ENCODE results near the gene PLP1.
"Not testable (repeated sequence)": the region's sequence is repeated elsewhere in the genome, so short reads cannot be mapped to it uniquely, and the experiment has no call there.

PLP1 gene, protein sequence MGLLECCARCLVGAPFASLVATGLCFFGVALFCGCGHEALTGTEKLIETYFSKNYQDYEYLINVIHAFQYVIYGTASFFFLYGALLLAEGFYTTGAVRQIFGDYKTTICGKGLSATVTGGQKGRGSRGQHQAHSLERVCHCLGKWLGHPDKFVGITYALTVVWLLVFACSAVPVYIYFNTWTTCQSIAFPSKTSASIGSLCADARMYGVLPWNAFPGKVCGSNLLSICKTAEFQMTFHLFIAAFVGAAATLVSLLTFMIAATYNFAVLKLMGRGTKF

DNA sequence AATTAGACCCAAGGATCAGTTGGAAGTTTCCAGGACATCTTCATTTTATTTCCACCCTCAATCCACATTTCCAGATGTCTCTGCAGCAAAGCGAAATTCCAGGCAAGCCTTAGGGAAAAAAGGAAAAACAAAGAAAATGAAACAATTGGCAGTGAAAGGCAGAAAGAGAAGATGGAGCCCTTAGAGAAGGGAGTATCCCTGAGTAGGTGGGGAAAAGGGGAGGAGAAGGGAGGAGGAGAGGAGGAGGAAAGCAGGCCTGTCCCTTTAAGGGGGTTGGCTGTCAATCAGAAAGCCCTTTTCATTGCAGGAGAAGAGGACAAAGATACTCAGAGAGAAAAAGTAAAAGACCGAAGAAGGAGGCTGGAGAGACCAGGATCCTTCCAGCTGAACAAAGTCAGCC, at the start of gene PLP1:
Gene PLP1 (plus strand): TSS at position 295 of the 400 bp plus-strand sequence. CDS start 156 bp downstream, outside the sequence.
- no peak for DNase-seq (ENCODE audit: low spot score)

DNA sequence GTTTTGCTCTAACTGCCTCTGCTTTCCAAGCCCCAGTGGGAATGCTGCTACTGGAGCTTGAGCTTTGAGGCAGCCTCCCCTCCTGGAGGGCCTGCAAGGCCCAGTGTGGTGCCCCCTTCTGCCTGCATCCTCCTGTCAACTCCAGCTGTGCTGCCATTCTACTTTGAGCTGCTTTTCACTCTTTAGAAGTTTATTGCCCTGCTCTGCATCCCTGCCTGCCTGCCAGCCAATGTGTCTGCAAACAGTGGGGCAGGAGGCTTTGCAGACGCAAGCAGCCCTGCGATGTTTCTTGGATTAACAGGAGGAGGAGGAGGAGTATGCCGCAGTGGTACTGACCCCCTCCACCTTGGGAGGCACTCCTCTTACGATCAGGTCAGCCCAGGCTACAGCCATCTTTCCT, 49.5 kb upstream of the PLP1 start:
- DNase-seq (ENCODE audit: low spot score), result no peak

DNA sequence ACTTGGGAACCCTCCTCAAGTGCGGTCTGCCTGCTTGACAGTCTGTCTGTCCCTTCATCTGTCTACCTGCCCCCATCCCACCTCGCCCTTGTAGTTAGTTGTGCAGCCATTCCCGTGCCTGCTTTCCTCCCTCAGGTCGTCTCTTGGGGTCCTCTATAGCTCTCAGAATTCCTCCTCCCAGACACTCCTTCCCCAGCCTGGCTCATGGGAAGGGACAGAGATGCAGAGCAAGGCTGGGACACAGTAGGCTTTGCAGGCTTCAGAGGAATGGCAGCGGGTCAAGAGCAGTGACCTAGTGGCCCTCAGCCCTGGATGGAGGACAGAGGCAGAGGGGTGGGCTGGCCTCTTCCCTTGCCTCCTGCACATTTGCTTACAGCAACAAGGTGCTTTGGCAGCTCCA, 47.6 kb upstream of the PLP1 start:
- no peak for DNase-seq (ENCODE audit: low spot score)

GRCh38 chrX:103730147-103730795, 46.4 kb upstream of the PLP1 start:
- DNase-seq (ENCODE audit: low spot score), result no peak

GRCh38 chrX:103730796-103731493, 45.7 kb upstream of the PLP1 start:
- no peak for DNase-seq (ENCODE audit: low spot score)

GRCh38 chrX:103733017-103733416, 43.6 kb upstream of the PLP1 start:
- DNase-seq (ENCODE audit: low spot score), result no peak

GRCh38 chrX:103734125-103734760, 42.4 kb upstream of the PLP1 start:
- no peak for DNase-seq (ENCODE audit: low spot score)

DNA sequence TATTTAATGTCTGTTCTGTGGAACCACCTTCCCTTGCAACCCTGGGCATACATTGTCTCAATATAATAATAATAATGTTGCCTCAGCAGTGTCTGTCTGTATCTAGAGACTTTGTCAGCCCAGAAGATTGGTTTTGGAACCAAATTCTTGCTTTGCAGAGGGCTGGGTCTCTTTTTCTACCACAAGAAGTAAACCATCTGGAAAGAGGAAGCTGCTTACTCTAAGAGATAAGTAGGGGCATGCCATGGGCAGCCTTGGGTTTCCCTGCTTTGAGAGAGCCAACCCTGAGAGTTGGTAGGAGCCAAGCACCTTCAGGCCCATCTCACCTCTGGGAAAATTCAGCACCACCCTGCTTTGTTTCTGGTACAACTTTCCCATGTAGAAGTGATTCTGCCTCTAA, 38.9 kb upstream of the PLP1 start:
- no peak for DNase-seq (ENCODE audit: low spot score)

GRCh38 chrX:103739421-103739820, 37.2 kb upstream of the PLP1 start:
- no peak for DNase-seq (ENCODE audit: low spot score)

DNA sequence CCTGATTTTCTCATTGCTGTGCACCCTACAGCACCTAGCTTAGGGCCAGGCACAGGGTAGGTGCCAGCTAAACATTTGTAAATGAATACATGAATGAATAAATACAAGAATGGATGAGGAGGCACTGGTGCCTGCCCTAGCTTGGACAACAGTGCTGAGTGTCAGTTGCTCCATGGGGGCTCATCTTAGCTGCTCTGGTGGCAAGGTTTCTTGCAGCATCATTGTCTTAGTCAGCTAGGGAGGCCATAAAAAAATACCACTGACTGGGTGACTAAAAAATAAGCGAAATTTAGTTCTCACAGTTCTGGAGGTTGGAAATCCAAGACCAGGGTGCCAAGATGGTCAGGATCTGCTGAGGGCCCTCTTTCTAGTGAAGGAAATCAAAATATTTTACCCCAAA, 34.8 kb upstream of the PLP1 start:
- no peak for DNase-seq (ENCODE audit: low spot score)

GRCh38 chrX:103742339-103742738, 34.3 kb upstream of the PLP1 start:
- DNase-seq (ENCODE audit: low spot score), result no peak

DNA sequence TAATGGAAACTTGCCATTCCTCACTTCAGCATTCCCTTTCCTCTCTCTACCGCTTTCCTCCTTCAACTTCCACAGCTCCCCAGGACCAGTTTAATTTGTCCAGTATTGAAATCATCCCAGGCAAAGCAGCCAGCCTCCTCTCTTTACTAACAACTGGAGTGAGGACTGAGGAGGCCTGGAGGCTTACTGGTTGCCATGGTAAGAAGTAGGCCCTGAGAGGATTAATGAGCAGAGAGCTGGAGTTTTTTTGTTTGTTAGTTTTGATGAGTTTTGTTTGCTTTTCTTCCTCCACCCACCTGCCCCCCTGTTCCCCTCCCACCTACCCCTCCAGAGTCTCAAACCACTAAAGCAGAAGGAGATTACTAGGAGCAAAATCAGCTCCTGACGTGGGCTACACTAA, 29.5 kb upstream of the PLP1 start:
- no peak for DNase-seq (ENCODE audit: low spot score)

DNA sequence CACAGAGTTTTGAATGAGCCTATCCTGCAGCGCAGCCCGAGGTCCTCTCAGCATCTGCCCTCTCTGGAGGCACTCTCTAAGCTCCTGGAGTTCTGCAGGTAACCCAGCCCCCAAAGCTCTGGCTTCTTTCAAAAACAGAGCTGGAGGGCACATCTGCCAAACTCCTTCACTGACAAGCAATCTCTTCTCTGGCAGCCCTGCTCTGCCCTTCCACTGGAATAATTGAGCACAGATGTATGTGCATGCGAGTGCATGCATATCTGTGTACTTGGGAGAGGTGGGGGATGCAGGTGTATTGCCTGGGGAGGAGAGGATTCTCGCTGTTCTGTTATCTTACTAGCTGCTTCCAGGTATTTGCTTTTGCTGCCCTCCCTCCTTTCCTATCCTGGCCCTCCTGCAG, 22.2 kb upstream of the PLP1 start:
- DNase-seq (ENCODE audit: low spot score), result no peak

DNA sequence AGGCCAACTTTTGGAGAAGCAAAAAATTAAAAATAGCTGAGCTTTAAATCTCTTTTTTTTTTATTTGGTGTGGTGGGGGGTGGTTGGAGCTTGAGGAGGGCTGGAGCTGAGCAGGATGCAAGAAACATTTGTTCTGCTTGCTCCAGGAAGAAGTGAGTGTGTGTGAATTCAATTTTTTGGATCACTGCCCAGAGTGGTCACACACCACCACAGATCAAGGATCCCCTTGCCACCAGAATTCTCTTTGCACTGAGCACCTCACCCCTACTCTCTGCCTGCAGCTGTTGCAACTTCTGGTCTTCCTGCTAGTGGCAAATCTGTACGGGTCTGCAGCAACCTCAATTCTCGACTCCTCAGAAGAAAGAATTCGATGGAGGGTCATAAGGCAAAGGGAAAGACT, 19.9 kb upstream of the PLP1 start:
- DNase-seq (ENCODE audit: low spot score), result no peak

DNA sequence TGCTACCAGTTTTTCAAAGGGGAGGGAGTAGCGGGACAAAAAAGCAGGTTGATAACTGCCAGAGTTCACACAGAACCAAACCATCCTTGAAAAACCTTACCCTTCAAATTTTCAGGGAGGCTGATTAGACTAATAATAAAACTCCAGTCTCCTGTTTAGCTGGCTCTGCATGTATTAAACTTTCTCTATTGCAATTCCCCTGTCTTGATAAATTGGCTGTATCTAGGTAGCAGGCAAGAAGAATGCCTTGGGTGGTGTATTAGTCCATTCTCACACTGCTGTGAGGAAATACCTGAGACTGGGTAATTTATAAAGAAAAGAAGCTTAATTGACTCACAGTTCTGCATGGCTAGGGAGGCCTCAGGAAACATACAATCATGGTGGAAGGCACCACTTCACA, 18.1 kb upstream of the PLP1 start:
- no peak for DNase-seq (ENCODE audit: low spot score)

- DNase-seq (ENCODE audit: low spot score), result not testable (repeated sequence)
Measured at GRCh38 chrX:103763541-103763940, 13.1 kb upstream of the PLP1 start.

GRCh38 chrX:103766813-103767555, 9.7 kb upstream of the PLP1 start:
- not testable (repeated sequence) for DNase-seq (ENCODE audit: low spot score)

- no peak for DNase-seq (ENCODE audit: low spot score)
Measured at GRCh38 chrX:103773445-103773844, 3.2 kb upstream of the PLP1 start.

DNA sequence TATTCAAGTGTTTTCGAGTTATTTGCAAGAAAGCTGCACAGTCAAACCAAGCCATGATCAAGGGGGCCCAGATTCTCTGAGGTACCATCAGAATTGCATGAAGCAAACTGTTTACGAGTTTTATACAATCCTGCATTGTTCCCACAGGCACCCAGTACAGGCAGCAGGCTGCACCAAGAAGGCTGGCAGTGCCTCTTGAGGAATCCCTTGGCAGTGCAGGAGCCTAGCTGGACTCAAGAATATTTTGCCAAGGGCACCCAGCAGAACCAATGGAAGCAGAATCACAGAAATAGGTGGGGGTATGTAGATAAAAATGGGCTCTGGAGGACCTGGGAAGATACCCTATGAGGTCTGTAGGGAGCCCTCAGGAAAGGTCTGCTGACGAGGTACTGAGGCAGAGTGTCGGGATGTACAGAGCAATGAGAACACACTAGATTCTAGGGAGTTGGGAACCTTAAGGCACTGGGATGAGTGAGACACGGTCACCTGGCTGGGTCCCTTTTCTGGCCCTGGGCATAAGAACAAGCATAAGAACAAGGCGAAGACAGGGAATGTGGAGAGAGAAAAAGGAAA, 2.5 kb upstream of the PLP1 start:
- no peak for DNase-seq (ENCODE audit: low spot score)

DNA sequence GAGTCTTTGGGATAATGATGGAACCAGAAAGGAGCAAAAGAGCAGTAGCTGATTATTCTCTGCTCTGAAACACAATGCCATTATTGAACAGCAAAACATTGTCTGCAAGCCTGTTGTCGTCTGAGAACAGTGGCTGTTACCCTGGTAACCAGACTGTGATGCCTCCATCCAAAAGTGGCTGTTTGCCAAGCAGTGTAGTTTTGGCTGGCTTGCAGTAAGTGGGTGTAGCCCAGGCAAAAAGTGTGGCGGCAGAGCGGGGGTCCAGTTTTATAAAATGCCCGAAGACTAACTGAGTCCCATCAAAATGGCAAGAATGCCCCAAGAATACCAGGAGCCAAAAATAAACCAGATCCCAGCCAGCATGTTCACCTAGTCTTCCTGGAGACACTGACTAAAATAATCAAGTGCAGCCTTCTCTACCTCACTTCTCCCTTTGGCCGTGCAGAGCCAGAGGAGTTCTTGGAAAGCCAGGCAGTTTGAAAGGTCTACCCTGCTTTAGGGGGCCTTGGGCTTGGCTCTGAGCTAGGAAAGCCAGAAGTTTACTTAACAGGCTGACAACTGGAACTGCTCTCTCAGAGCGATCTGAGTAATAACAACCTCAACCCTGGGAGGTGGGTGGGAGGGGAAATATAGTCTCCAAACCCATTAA, 2.6 kb downstream of the PLP1 start:
- no peak for DNase-seq (ENCODE audit: low spot score)

DNA sequence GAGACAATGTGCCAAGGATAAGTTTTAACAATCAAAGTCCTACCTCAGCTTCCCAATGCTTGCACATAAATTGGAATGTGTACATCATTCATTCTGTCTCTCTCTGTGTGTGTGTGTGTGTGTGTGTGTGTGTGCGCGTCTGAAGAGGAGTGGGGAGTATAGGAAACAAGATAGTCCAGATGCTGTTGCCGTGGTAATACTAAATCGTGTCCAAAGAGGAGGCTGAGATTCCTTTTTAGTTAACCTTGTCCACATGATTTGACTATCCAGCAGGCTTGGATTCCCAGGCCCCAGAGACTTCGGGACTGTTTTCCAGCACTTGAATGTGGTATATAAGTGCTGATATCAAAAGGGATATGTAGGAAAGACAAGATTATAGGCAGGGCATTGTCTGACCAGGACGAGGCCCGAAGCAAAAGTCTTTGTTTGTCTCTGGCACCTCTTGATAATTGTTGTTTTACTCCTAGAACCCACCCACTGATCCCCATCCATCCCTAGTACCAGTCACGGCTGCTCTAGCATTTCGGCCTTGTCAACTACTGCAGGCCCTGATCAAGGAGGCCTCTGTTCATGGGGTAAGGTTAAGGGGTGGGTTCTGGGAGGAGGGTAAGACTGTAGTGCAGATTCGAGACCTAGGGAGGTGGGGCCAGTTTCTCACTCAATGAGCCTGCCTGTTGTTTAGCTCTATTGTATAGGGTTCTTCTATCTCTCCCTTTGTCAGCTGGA, 3.9 kb downstream of the PLP1 start:
- DNase-seq (ENCODE audit: low spot score), result no peak

Data from HuH-7 (cell line).